Fibroblast of the aortic adventitia (primary cell): ENCODE measurements around the gene MPPED2. TPM values are rescaled to one million over a fixed set of nuclear protein-coding genes. Genes with fewer than 3 reads are reported as not detected.

ENCODE experiments used
- DNase-seq: peaks from one replicate; pipeline ENCODE4 v3.0.0-alpha.2; 2010; ENCODE audit warnings: low read depth
- H3K4me3 ChIP-seq: 2 replicates; pipeline ENCODE4 v1.5.1; 2011; ENCODE audit warnings: low read depth, mild to moderate bottlenecking, control low read depth, low read length, moderate library complexity
- total RNA-seq: library from RNA; depleted of rRNA; stranded (reverse); fragments of >200 nt; gene quantifications from 2 replicates; pipeline ENCODE4 v1.2.3, GENCODE V29; 2012; ENCODE audit warnings: low replicate concordance
- TF ChIP-seq, protein P1 (sequence below): IDR thresholded peaks from 2 replicates; pipeline ENCODE4 v1.5.1; 2011; ENCODE audit warnings: mild to moderate bottlenecking, low read length, control low read depth, inconsistent platforms; ENCODE audit not compliant: insufficient read depth

Gene MPPED2
- total RNA-seq, 1 donor: 0.18 TPM

DNA sequence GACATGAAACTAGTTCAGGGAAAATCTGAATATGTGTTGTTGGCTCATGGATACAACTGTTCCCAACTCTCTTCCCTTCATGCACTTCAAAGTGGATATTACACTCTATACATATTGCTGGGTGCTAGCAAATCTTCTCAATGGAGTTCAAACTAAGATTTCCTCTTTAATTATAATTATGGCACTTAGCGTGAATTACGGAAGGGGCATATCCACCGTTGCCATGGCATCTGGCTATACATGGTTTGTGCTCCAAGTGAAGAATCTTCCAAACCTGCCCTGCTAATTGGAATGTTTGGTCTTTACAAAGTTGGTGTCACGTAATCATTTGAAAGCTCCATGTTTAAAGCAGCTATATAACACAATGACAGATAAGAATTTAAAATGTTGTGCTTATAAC is 5.6 kb downstream of the MPPED2 start:
- no peak for DNase-seq
- H3K4me3 ChIP-seq: no peak overlapping the region
- TF ChIP-seq, protein P1, sequence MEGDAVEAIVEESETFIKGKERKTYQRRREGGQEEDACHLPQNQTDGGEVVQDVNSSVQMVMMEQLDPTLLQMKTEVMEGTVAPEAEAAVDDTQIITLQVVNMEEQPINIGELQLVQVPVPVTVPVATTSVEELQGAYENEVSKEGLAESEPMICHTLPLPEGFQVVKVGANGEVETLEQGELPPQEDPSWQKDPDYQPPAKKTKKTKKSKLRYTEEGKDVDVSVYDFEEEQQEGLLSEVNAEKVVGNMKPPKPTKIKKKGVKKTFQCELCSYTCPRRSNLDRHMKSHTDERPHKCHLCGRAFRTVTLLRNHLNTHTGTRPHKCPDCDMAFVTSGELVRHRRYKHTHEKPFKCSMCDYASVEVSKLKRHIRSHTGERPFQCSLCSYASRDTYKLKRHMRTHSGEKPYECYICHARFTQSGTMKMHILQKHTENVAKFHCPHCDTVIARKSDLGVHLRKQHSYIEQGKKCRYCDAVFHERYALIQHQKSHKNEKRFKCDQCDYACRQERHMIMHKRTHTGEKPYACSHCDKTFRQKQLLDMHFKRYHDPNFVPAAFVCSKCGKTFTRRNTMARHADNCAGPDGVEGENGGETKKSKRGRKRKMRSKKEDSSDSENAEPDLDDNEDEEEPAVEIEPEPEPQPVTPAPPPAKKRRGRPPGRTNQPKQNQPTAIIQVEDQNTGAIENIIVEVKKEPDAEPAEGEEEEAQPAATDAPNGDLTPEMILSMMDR: no peak

DNA sequence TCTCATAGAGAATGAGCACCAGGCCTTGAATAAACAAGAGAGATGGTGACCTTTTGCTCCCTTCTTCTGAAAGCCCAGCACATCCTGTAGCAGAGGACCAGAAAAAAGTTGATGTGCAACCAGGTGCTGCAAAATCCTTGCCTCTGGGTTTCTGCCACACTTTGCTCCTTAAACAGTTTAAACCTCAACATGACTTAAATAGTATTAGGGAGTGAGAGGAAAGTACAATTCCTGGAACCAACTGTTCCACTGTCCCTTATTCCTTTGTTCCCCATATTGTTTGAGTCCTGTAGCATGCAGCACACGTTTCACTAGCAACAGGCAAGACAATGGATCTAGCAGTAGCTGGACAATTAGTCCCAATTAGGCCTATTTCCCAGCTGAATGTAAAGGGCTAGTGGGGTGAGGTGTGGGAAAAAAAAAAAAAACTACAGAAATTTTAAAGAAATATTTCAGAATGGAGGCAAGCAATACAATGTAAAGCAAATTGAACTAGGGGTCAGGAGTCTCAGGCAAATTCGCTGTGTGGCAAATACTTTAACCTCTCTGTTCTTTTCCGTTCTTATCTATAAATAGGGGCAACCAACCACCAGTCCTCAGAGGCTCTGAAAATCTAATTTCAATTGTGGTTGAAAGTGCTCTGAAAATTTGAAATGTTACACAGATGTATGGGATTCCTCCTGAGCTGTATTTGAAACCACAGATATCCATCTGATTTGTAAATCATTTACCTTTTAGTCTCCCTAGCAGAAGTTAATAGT is 6.6 kb downstream of the MPPED2 start:
- no peak overlapping the region for H3K4me3 ChIP-seq
- no peak for DNase-seq
- TF ChIP-seq, protein P1: no peak

DNA sequence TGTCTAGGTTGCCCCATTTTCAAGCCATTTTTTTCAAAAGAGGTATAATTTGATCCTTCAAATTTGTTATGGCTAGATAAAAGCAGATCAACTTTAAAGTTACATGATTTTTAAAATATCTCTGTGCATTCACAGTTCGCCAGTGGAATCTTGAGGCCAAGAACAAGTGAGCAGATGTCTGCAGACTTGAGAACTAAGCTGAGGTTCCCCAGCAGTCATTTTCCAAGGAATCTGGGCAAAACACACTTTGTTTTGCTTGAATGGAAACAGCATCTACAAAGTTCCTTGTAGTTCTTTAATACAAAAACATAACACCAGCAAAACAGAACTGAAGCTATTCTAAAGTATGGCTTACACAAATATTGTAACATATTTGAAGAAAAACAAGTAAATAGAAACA is 7.7 kb downstream of the MPPED2 start:
- H3K4me3 ChIP-seq: no peak overlapping the region
- DNase-seq: no peak
- TF ChIP-seq, protein P1: no peak

DNA sequence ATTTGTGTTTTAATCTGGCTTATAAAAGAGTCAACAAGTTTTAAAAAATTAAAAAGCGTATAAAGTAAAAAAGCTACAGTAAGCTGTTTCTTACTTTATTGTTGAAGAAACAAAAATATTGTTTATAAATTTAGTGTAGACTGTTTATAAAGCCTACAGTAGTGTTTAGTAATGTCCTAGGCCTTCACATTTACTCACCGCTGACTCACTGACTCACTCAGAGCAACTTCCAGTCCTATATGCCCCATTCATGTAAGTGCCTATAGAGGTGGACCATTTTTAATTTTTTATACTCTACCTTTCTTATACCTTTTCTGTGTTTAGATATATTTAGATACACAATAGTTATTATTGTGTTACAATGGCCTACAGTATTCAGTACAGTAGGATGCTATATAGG is 12.2 kb downstream of the MPPED2 start:
- TF ChIP-seq, protein P1: no peak
- no peak for DNase-seq
- H3K4me3 ChIP-seq: no peak overlapping the region

DNA sequence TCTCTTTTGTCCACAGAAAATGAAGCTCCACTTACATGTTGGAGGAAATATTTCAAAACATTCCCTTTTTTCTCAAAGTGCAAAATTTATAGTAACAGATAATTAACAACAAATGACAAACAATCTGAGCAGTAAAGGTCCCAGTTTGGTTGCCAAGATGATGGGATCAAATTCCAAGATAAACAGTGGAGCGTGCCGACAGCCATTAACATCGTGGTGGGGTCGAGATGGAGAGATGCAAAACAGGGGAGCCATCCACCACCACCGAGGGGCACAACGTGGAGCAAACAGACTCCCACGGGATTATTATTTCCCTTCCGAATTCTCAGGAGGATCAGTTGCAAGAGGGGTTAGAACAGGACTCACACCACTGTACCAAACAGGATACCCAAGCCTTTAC is 17.2 kb downstream of the MPPED2 start:
- DNase-seq: no peak
- TF ChIP-seq, protein P1: no peak

DNA sequence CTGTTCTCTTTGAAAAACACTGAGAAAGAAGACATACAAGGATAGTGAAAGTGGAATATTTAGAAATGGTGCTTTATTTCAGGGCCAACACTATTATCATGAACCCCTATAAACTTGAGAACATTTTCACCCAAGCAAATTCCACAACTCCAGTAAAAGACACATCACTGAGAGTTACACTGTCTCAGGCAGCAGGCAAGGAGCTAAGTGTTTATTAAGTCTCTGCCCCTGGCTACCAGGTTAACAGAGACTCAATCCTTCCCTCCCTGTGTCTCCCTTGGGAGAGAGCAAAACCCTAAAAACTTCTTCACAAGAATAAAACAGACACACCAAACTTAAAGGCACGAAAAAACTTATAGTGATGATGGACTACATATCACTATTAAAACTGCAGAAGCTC is 18.5 kb downstream of the MPPED2 start:
- TF ChIP-seq, protein P1: no peak
- DNase-seq: no peak
- H3K4me3 ChIP-seq: no peak overlapping the region

More for the DNA sequence above, 17.2 kb downstream of the MPPED2 start:
- H3K4me3 ChIP-seq: no peak overlapping the region

DNA sequence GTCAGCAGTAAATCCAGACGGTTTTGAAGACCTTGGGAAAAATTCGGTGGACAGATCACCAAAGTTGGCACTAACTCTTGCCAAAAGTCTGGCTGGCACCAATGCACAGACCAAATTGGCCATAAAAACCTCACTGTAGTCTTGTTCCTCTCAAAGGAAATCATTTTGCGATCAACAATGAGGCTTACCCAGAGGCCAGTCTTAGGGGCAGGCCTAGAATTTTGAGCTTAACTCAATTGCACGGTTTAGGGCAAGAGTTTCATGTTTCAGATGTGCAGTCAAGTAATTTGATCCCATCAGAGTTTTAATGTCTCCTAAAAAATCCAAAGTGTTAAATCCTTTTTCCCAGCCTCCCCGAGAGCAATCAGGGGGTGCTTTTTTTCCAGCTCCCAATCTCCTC is 19.0 kb downstream of the MPPED2 start:
- no peak overlapping the region for H3K4me3 ChIP-seq
- DNase-seq: no peak
- TF ChIP-seq, protein P1: no peak
